Measurements from ENCODE around the gene SLC30A2. TPM values are rescaled to one million over a fixed set of nuclear protein-coding genes. Genes with fewer than 3 reads are reported as not detected.

The SLC30A2 gene
- polyA plus RNA-seq, 1 donor (not counting 4 experiments of a cell fraction or from before 2014, with no cell fraction given), result not detected

GRCh38 chr1:25992689-25993171 is 53.2 kb downstream of the SLC30A2 start:
- no peaks in the 10 kb centered on the region for H3K9me3 ChIP-seq (ENCODE audit: control insufficient read depth, low read depth, low read length)
- no peak overlapping the region for H2AFZ ChIP-seq (ENCODE audit: control insufficient read depth, low read length)
- no peak overlapping the region for H3K4me3 ChIP-seq (ENCODE audit: control insufficient read depth in 2 of 3, extremely low read depth in 1 of 3, insufficient read depth in 2 of 3, low read depth in 1 of 3, low read length in 3 of 3)
- H3K4me2 ChIP-seq (ENCODE audit: control insufficient read depth, extremely low read depth, insufficient read depth, low read depth, low read length), result no peak overlapping the region
- H3K79me2 ChIP-seq (ENCODE audit: control insufficient read depth, insufficient read depth, low read length), result peaks cover 7% of the 10 kb centered on the region
- FAIRE-seq (no peak), DNase-seq (ENCODE audit: low read depth, low spot score) (no peak)
- H3K9ac ChIP-seq (ENCODE audit: control insufficient read depth, extremely low read depth, insufficient read depth, low read length), result no peak overlapping the region
- no peaks in the 10 kb centered on the region for H3K27me3 ChIP-seq (ENCODE audit: control insufficient read depth, extremely low read depth, insufficient read depth, low read length)
- dilution Hi-C loops (cut with MboI; ENCODE audit: extremely low pct_ligation_motif_present, low sequenced_read_pairs), result loop anchor here (25.0 kb wide), 1 partner anchor 105 kb away; the partner anchor contains the start of gene PAQR7
- no peaks in the 10 kb centered on the region for H4K20me1 ChIP-seq (ENCODE audit: control insufficient read depth, extremely low read depth, insufficient read depth, low read length)
- H3K9me1 ChIP-seq (ENCODE audit: control insufficient read depth, extremely low read depth, insufficient read depth, low read length), result peaks cover 2% of the 10 kb centered on the region
- H3K4me1 ChIP-seq (ENCODE audit: control insufficient read depth, extremely low read depth, insufficient read depth, low read length), result peaks cover 9% of the 10 kb centered on the region
- H3K27ac ChIP-seq (ENCODE audit: control insufficient read depth, insufficient read depth, low read length), result no peak overlapping the region
- H3K36me3 ChIP-seq (ENCODE audit: control insufficient read depth in 2 of 2, extremely low read depth in 1 of 2, insufficient read depth in 2 of 2, low read length in 2 of 2), result peaks cover 5 to 11% of the 10 kb centered on the region in 2 experiments
- TF ChIP-seq EZH2 (IDR thresholded peaks at IDR 0.05; ENCODE audit: low read length), result no peak
- TF ChIP-seq, protein P1, sequence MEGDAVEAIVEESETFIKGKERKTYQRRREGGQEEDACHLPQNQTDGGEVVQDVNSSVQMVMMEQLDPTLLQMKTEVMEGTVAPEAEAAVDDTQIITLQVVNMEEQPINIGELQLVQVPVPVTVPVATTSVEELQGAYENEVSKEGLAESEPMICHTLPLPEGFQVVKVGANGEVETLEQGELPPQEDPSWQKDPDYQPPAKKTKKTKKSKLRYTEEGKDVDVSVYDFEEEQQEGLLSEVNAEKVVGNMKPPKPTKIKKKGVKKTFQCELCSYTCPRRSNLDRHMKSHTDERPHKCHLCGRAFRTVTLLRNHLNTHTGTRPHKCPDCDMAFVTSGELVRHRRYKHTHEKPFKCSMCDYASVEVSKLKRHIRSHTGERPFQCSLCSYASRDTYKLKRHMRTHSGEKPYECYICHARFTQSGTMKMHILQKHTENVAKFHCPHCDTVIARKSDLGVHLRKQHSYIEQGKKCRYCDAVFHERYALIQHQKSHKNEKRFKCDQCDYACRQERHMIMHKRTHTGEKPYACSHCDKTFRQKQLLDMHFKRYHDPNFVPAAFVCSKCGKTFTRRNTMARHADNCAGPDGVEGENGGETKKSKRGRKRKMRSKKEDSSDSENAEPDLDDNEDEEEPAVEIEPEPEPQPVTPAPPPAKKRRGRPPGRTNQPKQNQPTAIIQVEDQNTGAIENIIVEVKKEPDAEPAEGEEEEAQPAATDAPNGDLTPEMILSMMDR (optimal IDR thresholded peaks at IDR 0.05 in 1 of 3, IDR thresholded peaks at IDR 0.05 in 1 of 3, conservative IDR thresholded peaks at IDR 0.05 in 1 of 3; ENCODE audit: extremely low read depth in 1 of 3, insufficient read depth in 2 of 3, low read length in 3 of 3), result no peak

DNA sequence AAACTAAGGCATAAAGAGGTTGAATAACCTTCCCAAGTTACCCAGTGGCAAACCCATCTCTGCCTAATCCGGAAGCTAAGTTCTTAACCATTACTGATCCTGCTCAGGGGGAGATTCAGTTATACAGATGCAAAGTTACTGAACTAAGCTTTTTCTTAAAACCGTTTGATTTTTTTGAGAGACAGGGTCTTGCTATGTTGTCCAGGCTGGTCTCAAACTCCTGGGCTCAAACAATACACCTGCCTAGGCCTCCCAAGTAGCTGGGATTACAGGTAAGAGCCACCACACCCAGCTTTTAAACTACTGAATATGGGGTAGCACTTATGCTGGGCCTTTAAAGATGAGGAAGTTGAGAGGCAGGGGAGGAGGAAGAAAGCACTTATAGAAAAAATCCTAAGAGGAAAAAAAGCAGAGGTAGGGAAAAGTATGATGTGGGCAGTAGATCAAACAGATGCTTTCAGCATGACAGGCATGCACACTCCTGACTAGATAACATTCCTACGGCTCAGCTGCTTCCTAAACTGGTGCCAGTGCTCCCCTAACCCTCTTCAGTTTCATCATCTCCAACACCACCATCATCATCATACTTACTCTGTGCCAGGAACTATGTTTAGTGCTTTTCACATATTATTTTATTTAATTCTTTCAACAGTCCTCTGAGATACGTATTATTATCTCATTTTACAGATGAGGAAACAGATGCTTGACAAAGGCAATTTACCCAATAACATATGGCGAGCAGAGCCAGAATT is 53.8 kb downstream of the SLC30A2 start:
- no peak for FAIRE-seq
- peaks cover 6% of the 10 kb centered on the region for H3K4me1 ChIP-seq (ENCODE audit: control insufficient read depth, extremely low read depth, insufficient read depth, low read length)
- DNase-seq (ENCODE audit: low read depth, low spot score), result no peak
- H3K27me3 ChIP-seq (ENCODE audit: control insufficient read depth, extremely low read depth, insufficient read depth, low read length), result no peaks in the 10 kb centered on the region
- peaks cover 4% of the 10 kb centered on the region for H3K79me2 ChIP-seq (ENCODE audit: control insufficient read depth, insufficient read depth, low read length)
- H3K4me2 ChIP-seq (ENCODE audit: control insufficient read depth, extremely low read depth, insufficient read depth, low read depth, low read length), result no peak overlapping the region
- TF ChIP-seq, protein P1 (optimal IDR thresholded peaks at IDR 0.05 in 1 of 3, IDR thresholded peaks at IDR 0.05 in 1 of 3, conservative IDR thresholded peaks at IDR 0.05 in 1 of 3; ENCODE audit: extremely low read depth in 1 of 3, insufficient read depth in 2 of 3, low read length in 3 of 3), result no peak
- TF ChIP-seq EZH2 (IDR thresholded peaks at IDR 0.05; ENCODE audit: low read length), result no peak
- no peak overlapping the region for H3K4me3 ChIP-seq (ENCODE audit: control insufficient read depth in 2 of 3, extremely low read depth in 1 of 3, insufficient read depth in 2 of 3, low read depth in 1 of 3, low read length in 3 of 3)
- no peak overlapping the region for H3K27ac ChIP-seq (ENCODE audit: control insufficient read depth, insufficient read depth, low read length)
- H4K20me1 ChIP-seq (ENCODE audit: control insufficient read depth, extremely low read depth, insufficient read depth, low read length), result no peaks in the 10 kb centered on the region
- dilution Hi-C loops (cut with MboI; ENCODE audit: extremely low pct_ligation_motif_present, low sequenced_read_pairs), result loop anchor here (25.0 kb wide), 1 partner anchor 105 kb away; the partner anchor contains the start of gene PAQR7
- no peak overlapping the region for H2AFZ ChIP-seq (ENCODE audit: control insufficient read depth, low read length)
- H3K9ac ChIP-seq (ENCODE audit: control insufficient read depth, extremely low read depth, insufficient read depth, low read length), result no peak overlapping the region
- H3K9me1 ChIP-seq (ENCODE audit: control insufficient read depth, extremely low read depth, insufficient read depth, low read length), result peaks cover 2% of the 10 kb centered on the region
- peaks cover 5 to 11% of the 10 kb centered on the region in 2 experiments for H3K36me3 ChIP-seq (ENCODE audit: control insufficient read depth in 2 of 2, extremely low read depth in 1 of 2, insufficient read depth in 2 of 2, low read length in 2 of 2)
- no peaks in the 10 kb centered on the region for H3K9me3 ChIP-seq (ENCODE audit: control insufficient read depth, low read depth, low read length)

Measured in keratinocyte (primary cell).